ENCODE data around the gene ABLIM2.

GRCh38 chr4:8173492-8174242 is 15.1 kb upstream of the ABLIM2 start:
- TF ChIP-seq RAD21 (IDR thresholded peaks at IDR 0.05; ENCODE audit: low read depth) = peak; percentile 25; the same call in 1 of the 2 replicates
- no peak for TF ChIP-seq CTCF (IDR thresholded peaks at IDR 0.05 in 2 of 3, conservative IDR thresholded peaks at IDR 0.05 in 1 of 3; ENCODE audit: borderline replicate concordance in 1 of 3, insufficient read depth in 1 of 3, low read depth in 2 of 3, low read length in 2 of 3)
- TF ChIP-seq POLR2AphosphoS5 (IDR thresholded peaks at IDR 0.05; ENCODE audit: low read depth, low read length) = no peak
- TF ChIP-seq ZNF274 (IDR thresholded peaks at IDR 0.05; ENCODE audit: low read depth, low read length) = no peak
- TF ChIP-seq TCF7L2 (IDR thresholded peaks at IDR 0.05; ENCODE audit: borderline replicate concordance, extremely low read depth, insufficient read depth, insufficient read length) = no peak
- no peak for TF ChIP-seq EZH2 (IDR thresholded peaks at IDR 0.05)
